Fibroblast of skin of scalp (primary cell): Measurements from ENCODE around the gene ZNF621. TPM values are rescaled to one million over a fixed set of nuclear protein-coding genes. Genes with fewer than 3 reads are reported as not detected.

Source experiments
- DNase-seq: peaks from one replicate; pipeline ENCODE4 v3.0.0-alpha.2; 2013
- polyA plus RNA-seq, 2 experiments: library from polyadenylated mRNA; unstranded; fragments of 120-200 nt; gene quantifications; one replicate each; pipeline ENCODE4 v1.2.1, GENCODE V29; 2013; ENCODE audit not compliant: insufficient read length in 2 of 2

ZNF621 gene
- 18.5 TPM for polyA plus RNA-seq (2013, experiment 1 of 2; ENCODE audit: insufficient read length)
- 19.6 TPM for polyA plus RNA-seq (2013, experiment 2 of 2; ENCODE audit: insufficient read length)

DNA sequence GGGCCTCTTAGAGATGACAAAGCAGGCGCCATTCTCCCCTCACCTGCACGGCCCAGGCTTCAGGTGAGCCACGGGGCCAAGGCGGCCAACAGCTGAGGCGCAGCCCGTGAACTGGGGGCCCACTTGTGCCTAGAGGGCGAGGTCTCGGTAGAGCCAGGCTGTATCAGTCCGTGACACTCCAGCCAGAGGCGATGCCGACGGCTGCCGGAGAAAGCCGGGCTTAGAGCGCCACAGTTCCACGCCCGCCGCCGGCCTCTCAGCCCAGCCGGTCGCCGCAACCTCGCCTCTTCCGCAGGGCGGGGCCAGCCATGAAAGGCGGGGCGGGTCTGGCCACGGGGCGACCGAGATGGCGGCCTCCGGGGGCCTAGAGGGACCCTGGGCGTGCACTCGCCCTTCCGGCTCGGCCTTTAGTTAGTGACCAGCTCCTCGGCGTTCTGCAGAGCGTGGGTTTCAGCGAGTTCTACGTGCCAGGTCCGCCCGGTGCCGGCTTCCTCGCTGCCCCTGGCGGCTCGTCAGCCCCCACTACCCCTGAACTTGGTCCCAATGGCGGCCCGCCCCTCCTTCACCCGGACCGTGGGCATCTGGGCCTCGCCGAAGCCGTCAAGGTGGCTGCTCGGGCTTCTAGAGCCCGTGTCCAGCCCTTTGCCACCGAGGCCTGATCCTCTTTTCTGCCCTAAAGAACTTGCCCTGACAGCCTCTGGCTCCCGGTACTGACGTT, at the start of gene ZNF621:
Gene ZNF621, plus strand, starts transcription at position 393 of the 718 bp plus-strand sequence. CDS start 881 bp downstream, outside the sequence.
- peak; percentile 89 for DNase-seq

DNA sequence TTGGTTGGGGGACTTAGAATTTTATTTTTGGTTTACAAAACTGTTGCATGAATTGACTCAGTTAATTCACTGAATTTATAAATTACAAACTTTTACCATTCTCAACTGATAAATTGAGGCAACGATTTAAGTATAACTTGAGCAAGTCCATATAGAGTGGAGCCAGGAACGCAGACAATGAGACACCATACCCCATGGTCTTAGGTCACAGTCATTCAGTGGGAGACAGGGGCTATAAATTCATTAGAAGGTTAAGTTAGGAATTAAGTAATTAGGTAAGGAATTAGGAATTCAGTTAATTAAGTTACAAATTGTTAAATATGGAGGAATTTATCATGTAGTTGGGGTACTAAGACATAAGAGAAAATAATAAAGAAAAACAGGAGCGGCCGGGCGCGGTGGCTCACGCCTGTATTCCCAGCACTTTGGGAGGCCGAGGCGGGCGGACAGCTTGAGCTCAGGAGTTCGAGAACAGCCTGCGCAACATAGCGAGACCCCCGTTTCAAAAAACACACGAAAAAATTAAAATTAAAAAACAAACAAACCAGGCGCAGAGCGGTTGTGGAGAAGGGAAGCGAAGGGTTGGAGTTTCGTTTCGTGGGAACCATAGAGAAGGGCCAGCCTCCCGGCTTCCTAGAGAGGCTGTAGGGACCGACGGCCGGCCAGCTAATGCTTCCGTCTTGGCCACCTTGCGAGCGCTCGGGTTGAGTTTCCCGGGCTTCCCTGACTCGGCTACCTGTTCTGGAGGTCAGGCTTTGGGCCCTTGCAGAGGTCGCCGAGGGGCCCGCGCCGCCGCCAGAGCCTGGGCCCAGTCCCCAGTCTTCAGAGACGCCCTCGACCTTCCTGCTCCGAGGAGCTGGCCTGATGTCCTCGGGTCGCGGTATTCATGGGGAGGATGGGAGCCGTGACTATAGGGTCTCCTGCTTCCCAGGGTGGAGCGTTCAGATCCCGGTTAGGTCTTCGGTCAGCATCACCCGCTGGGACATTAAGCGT, 48.0 kb upstream of the ZNF621 start, which contains the start of gene ZNF619:
Gene ZNF619, plus strand, starts transcription at position 645 of the 993 bp plus-strand sequence. CDS start 858 bp downstream, outside the sequence.
- peak; percentile 76 for DNase-seq

DNA sequence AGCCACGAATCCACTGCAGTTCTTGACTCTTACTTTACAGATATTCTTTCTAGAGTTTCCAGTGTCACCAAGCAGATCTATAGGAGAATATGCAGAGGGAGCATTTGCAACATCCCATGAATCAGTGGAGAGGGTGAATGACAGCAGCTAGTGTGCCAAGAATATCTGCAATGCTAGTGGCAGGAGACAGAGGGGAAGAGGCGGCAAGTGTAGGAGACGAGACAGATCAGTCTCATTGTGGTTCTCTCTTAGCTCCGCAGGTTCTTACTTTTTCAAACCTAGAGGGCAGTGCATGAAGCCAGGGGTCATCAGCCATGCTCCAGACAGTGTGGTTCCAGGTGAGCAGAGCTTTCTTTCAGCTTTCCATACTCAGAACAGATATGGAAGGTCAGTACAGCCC, 47.1 kb upstream of the ZNF621 start:
- peak; percentile 9 for DNase-seq

DNA sequence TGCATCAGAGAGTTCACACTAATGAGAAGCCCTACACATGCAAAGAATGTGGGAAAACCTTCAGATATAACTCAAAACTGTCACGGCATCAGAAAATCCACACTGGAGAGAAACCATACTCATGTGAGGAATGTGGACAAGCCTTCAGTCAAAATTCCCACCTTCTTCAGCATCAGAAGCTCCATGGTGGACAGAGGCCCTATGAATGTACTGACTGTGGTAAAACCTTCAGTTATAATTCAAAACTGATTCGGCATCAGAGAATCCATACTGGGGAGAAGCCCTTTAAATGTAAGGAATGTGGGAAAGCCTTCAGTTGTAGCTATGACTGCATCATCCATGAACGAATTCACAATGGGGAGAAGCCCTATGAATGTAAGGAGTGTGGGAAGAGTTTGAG, 37.6 kb upstream of the ZNF621 start:
- no peak for DNase-seq

DNA sequence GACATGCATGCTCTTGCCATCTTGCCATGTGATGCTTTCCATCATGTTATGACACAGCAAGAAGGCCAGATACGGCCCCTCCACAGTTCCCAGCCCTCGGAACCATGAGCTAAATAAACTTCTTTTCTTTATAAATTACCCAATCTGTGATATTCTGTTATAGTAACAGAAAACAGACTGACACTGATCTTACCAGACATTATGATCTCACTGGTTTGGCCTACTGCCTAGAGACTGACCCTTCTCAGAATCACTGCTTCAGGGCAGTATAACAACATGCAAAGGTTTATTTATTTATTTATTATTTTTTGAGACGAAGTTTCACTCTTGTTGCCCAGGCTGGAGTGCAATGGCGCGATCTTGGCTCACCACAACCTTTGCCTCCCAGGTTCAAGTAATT, 33.8 kb upstream of the ZNF621 start:
- DNase-seq = no peak

DNA sequence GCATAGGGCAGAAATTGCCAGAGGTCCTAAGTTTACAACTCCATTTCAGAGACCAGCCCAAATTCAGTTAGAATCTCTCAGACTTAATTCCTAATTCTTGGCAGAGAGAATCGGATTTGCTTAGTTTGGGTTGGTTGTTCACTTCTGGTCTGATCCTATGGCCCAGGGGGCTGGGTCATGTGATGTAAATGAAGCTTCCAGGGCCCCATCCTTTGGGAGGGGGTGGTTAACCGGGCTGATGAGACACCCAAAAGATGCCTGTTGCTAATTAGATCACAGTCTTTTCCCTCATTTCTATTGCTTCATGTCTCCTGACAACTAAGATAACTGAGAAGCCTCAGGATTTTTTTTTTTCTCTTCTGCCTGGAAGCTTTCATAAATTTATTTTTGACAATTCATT, 30.1 kb upstream of the ZNF621 start:
- DNase-seq = no peak

DNA sequence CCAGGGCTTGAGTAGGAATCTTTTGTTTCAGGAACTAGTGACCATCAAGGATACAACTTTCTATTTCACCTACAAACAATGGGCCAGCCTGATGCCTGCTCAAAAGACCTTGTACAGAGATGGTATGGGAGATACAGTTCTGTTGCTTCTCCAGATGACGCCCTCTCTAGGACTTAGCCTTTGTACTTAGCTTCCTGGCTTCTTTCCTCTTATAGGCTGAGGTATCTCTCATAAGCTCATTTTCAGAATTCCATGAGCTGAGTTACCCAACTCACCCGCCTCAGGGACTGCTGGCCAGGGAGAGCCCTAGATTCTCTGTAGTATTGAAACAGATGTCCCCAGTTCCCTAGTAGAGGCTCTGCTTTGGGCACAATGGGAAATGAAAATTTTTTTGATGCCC, 27.5 kb upstream of the ZNF621 start:
- no peak for DNase-seq

DNA sequence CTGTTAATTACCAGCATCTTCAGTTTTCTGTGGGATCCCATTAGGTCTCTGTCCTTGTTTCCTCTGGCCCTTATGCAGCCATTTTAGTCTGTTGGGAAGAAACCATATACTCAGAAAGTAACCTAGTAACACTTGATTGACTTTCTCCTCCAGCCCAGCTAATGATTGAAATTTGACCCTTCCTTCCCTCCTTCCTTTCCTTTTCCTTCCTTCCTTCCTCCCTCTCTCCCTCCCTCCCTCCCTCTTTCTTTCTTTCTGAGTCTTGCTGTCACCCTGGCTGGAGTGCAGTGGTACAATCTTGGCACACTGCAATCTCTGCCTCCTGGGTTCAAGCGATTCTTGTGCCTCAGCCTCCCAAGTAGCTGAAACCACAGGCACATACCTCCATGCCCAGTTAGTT, 24.8 kb upstream of the ZNF621 start:
- no peak for DNase-seq

DNA sequence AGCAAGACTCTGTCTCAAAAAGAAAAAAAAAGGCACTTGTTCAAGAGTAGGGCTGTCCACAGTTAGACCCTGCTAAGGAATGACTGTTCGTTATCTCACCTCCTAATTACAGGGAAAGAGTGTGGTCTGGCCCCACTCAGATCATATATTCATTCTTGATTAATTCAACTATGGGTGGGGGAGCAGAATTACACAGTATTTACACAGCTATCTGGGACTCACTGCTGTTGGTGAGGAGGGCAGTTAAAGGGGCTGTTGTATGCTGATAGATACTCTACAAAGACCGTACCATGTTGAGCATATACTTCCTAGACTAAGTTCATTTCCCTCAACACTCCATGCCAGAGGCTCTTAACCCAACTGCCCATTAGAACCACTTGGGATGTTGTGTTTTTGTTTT, 22.7 kb upstream of the ZNF621 start:
- no peak for DNase-seq

DNA sequence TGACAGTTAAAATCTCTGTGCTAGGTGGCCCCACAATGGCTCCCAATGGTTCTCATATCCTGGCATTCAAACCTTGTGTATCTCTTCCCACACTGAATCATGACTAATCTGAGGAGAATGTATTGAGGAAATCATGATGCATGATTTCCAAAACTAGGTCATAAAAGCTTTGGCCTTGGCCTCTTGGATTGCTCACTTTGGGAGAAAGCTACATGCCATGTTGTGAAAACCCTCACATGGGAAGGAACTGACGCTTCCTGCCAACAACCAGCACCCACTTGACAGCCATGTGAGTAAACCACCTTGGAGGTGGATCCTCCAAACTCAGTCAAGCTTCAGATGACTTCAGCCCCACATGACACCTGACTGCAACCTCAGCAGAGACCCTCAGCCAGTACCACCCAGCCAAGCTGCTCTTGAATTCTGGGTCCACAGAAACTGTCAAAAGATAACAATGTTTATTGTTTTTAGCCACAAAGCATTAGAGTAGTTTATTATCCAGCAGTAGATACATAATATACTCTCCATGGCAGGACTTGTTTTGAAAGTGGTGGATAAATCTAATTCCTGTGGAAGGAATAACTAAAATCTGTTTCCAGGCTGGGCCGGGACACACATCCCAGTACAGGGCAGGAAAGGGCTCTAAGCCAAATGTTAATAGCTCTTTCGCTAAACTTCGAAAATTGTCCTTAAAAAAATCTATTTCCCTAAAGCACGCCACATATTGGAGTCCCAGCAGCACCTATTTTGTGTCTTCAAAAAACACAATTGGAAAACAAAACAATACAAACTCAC, 19.9 kb upstream of the ZNF621 start:
- peak; percentile 93 for DNase-seq

DNA sequence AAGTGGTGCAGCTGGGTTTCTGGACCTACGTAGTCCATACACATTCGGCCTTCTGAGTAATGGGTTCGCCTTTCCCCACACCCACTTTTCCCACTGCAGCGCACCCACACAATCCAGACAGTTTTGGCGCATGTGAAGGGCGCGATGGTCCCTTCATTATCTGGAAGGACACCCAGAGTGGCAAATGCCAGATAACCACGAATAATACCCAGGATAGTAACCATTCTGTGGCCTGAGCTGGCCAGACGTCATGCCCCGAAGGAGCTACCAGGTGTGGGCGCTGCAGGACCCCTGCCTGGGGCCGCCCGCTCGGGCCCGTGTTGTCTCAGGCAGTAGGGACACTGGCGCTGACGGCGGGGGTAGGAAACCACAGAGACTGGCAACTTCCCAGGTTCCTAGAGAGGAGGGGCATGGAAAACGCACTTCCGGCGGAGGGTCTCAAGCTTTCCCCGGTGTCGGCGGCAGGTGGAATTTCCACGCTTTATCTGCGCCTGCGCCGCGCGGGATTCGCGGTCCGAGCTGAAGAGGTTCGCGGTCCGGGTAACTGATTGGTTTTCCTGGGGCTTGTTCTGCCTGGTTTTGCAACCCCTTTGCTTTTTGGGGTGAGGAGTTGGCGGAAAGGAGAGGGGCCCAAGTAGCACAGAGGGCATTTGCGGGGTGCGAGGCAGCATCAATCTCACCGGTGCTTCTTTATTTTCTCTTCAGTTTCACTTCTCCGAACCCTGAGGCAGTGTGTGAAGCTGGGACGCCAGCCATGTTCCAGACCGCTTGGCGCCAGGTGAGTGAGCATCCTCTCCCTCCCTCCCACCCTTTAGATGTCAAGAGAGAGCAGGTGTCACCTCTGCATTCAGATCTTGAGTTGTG, 18.9 kb upstream of the ZNF621 start, which contains the start of gene ZNF620:
Gene ZNF620, plus strand, starts transcription at position 441 of the 864 bp plus-strand sequence. Its CDS starts 314 bp downstream, at position 755.
- DNase-seq = peak; percentile 48

DNA sequence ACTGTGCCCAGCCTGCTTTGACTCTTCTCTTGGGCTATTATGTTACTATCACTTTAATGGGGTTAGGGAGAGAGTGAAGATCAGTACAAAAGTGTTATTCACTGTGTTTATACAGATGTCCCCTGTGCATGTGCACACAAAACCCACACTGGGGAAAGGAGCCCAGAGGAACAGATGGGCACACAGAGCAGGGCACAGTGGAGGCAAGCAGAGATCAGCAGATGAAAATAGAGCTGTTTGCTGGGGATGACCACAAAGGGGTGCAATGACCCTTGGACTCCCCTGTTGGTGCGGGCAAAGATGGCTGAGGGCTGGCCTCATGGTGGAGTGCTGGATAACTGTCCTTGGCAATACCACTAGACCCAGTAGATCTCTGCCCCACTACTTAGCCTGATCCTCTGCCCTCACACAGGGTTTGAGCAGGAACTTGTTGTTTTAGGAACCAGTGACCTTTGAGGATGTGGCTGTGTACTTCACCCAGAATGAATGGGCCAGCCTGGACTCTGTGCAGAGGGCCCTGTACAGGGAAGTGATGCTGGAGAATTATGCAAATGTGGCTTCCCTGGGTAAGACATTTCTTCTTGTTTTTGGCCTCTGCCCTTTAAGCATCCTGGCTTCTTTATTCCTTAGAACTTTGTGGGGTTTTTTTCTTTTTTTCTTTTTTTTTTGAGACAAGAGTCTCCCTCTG, 13.6 kb upstream of the ZNF621 start:
- no peak for DNase-seq

DNA sequence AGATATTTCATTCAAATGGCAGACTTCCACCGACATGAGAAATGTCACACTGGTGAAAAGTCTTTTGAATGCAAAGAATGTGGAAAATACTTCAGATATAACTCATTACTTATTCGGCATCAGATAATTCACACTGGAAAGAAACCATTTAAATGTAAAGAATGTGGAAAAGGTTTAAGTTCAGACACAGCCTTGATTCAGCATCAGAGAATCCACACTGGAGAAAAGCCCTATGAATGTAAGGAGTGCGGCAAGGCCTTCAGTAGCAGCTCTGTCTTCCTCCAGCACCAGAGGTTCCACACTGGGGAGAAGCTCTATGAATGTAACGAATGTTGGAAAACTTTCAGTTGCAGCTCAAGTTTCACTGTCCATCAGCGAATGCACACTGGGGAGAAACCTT, 8.6 kb upstream of the ZNF621 start:
- peak; percentile 90 for DNase-seq

DNA sequence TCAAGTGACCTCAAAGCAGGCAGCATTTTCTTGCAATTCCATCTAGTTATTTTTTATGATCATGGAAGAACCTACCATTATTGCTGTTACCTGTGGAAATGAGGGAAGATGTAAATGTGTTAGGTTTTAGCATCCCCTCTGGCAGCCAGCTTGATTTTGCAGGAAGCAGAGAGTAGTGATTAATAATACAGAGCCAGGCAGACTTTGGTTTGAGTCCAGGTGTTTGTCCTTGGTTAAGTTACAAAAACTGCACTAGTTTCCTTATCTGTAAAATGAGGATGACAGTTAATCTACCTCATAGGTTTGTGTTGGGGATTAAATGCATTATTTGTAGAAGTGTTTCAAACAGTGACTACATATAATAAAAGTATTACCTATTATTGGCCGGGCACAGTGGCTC, 6.7 kb upstream of the ZNF621 start:
- no peak for DNase-seq

DNA sequence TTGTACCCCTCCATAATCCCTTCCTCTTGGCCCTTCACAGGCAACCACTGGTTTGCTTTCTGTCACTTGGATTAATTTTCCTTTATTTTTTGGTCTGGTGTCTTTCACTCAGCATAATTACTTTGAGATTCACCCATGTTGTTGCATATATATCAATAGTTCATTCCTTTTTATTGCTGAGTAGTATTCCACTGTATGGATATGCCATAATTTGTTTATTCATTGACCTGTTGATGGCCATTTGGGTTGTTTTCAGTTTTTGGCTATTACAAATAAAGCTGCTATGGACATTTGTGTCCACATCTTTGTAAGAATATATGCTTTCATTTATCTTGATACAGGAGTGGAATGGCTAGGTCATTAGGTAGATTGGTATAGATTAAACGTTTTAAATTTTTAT, 5.9 kb upstream of the ZNF621 start:
- no peak for DNase-seq

DNA sequence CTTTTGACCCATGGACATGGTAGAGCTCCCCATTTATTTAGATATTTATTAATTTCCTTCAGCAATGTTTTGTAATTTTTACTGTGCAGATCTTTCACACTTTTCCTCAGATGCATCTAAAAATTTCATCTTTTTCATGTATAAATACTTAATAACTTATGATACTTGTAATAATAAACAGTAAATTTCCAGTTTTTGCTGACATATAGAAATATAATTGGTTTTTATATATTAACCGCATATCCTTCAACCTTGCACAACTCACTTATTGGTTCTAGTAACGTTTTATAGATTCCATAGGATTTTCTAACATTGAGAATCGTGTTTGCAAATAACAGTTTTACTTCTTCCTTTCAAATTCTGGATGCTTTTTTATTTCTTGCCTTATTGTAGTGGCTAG, 3.5 kb upstream of the ZNF621 start:
- DNase-seq = no peak

DNA sequence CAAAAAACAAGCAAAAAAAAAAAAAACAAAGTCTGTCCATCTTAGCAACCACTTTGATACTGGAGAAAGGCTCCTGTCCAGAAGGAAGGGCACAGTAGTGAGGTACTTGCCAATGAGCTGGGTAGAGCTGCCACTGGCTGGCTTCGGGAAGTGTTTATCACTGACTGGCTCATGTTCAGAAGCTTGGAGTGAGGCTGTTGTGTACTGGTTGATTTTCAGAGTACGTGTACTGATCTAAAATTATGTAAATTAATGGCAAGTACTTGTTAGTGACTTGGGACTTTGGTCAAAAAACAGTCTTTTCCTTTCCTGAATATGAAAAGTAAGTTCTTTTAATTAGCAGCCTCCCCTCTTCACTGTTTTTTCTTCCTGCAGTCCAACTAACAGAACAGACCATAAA, 979 bp upstream of the ZNF621 start:
- DNase-seq = no peak

DNA sequence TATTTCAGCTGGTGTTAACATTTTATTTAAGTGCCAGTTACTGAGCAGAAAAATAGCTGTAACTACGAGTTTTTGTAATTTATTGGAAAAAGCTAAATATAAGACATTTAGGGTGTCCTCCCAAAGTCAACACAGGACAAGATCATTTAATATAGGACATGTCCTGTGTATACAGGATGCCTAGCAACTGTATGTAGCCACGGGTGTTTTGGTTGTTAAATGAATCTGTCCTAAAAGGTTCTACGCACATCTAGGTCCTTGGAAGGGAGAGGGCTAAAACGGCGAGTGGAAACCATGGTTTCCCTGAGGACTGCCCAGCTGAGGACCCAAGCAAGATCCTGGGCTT, 565 bp upstream of the ZNF621 start:
- no peak for DNase-seq

DNA sequence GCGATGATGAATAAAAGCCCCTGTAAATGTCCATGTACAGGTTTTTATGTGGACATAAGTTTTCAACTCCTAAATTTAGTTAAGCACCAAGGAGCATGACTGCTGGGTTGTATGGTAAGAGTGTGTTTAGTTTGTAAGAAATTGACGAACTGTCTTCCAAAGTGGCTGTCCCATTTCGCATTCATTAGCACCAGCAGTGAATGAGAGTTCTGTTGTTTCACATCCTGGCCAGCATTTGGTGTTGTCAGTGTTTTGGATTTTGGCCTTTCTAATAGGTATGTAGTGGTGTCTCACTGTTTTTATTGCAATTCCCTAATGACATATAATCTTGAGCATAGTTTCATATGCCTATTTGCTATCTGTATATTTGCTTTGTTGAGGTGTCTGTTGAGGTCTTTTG, 3.7 kb downstream of the ZNF621 start:
- DNase-seq = no peak

DNA sequence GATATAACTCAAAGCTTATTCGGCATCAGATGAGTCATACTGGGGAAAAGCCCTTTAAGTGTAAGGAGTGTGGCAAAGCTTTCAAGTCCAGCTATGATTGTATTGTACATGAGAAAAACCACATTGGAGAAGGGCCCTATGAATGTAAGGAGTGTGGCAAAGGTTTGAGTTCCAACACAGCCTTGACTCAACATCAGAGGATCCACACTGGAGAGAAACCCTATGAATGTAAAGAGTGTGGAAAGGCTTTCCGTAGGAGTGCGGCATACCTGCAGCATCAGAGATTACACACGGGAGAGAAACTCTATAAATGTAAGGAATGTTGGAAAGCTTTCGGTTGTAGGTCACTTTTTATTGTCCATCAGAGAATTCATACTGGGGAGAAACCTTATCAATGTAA, 7.5 kb downstream of the ZNF621 start:
- peak; percentile 4 for DNase-seq

DNA sequence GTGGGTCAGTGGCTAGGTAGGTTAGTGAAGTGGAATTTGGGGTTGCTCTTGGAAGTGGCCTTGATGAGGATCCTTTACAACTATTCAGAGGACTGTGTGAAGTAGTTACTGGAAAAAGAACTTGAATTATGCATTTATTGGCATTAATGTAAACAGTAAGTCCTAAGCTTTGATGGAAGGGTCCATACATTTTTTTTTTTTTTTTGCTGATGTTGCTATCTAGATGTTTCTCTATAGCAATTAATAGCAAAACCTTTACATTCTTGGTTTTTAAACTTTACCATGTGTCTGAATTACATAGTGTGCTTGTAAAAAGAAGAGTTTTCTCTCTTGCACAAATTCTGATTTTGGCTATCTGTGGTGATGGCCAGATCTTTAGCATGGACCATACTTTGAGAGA, 9.5 kb downstream of the ZNF621 start:
- no peak for DNase-seq
